GM18498 (cell line): ENCODE data around the gene MYO1D.
A peak's percentile ranks its signal among the peaks of the same experiment; 100 is the strongest.

Source experiments
- ATAC-seq: cut with Tn5 transposase; IDR thresholded peaks from one replicate; pipeline ENCODE4 v1.9.1; 2021; ENCODE audit warnings: mild to moderate bottlenecking, moderate library complexity; ENCODE audit not compliant: unreplicated experiment

The MYO1D gene

DNA sequence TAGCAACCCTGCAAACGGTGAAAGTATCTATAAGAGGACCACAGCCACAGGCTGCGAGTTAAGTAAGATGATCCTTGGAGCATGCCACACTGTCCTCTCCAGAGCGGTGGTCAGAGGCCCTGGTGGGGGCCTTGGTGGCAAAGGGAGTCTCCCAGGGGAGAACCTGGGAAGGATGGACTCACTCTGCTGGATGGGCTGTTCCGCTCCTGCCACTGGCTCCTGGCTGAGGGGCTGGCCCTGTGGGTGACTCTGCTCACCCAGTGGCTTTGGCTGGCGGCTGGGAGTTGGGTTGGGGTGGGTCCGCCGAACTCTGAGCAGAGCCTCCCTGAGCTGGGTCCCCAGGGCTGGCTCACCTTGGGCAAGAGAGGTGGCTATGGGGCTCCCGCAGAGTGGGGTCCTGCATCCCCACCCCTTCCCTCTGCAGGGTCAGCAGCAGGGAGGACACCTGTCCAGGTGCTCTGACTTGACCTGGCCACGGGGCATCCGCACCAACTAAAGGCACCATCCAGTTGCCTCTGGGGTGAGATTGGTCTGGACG is 382.9 kb downstream of the MYO1D start:
- no peak for ATAC-seq

DNA sequence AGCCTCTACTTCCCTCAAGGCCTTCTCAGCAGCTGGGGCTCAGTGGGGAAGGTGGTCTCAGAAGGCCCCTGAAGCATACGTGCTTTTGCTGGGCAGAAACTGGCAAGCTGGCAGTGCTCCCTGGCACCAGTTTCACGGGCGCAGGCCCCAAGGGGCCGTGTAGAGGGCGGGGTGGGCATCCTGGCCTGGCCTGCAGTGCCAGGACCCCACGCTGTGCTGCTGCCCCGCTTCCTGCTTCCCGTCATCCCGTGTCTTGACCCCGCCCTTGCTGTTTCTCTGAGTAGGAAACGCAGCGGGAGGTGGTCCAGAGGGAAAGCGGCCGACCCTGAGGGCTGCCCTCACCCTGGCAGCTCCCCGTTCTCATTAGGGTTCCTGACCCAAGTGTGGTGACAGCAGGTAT is 383.4 kb downstream of the MYO1D start:
- ATAC-seq = no peak

DNA sequence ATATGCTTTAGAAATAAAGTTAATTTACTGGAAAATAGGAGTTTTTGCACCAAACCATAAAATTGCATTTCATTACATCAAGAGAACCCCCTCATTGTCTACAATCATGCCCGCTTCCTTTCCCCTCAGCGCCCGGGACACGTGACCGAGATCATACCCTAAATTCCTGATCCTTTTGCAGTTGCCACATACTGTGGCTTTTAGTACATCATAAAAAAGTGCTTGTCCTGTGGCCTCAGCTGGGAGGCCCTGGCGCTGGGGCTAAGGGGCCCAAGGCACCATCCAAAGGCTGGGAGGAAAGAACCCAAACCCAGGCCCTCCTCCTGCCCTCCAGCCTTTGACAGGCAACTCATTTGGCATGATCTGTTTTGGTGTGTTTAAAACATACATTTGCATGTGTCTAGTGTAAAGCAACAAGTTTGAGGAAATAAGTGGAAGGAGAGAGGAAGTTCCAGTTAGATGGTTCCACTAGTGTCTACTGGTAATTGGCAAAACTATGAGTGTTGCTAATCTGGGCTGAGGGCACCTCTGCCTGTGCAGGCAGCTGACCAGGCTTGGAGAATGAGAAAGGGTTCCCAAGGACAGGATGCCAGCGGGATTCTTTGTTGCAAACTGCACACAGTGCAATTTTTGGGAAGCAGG is 384.2 kb downstream of the MYO1D start:
- no peak for ATAC-seq

DNA sequence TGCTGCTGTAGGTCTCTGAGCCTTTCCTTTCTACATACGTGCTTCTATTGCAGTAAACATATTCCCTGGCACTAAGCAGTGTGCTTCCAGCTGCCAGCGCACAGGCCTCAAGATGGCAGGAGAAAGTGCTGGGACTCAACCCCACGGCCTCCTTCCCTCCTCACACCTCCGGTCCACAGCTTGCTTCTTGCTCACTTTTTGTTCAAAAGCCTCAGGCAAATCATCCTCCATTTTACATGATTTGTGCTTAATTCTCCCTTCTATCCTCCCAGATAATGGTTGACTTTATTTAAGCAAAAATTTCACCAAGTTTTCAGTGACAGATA is 384.7 kb downstream of the MYO1D start:
- no peak for ATAC-seq

DNA sequence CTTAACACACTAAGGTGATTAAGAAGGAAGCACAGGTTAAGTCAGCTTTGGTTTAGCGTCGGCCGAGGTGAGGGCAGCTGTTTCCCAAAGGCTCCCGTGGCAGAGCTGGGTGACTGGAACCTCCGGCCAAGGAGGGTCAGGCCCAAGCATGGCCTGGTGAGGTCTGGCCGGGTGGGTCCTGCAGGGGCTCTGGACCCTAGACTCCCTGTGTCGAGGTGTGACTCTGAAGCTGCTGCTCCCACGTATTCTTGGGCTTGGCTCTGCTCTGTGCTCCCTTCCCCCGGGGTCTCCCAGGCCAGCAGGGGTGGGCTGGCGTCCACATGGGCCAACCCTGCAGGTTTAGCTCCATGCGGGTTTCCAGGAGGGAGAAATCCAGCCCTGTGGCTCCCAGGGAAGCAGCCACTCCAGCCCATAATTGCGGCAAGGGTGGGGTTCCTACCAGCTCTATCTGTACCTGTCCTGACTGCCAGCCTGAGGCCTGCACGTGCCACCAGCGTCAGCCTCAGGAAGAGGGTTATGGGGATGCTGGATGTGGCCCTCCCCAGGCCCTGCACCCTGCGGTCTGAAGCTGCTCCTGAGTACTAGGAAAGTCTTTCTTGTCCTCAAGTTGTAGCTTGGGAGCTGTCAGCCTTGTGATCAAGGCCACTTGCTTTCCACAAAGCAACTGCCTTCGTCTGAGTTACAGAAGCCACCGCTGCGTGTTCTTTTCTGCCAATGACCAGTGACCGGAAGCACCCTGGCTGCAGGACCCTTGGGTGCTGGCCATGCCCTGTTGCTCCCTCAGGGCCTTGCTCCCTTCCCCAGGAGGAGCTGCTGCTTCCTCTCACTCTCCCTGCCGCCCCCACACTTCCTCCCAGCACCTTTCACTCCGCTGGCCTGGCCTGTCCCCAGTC is 385.3 kb downstream of the MYO1D start:
- no peak for ATAC-seq

DNA sequence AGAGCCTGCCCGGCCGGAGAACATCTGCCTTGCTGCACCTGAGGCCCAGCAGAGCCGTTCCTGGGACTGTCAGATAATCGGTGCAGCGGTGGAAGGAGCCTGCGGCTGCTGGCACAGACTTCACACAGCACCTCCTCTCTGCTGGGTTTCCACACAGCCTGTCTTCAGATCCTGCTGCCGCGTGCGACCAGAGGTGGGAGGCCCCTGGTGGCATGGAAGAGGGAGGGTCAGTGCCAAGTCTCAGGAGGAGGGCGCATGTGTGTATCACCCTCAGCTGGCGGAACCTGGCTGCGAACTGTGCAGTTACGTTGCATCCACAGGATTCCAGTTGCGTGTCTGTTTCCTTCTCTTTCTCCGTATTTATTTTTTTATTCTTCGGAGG is 386.8 kb downstream of the MYO1D start:
- no peak for ATAC-seq

DNA sequence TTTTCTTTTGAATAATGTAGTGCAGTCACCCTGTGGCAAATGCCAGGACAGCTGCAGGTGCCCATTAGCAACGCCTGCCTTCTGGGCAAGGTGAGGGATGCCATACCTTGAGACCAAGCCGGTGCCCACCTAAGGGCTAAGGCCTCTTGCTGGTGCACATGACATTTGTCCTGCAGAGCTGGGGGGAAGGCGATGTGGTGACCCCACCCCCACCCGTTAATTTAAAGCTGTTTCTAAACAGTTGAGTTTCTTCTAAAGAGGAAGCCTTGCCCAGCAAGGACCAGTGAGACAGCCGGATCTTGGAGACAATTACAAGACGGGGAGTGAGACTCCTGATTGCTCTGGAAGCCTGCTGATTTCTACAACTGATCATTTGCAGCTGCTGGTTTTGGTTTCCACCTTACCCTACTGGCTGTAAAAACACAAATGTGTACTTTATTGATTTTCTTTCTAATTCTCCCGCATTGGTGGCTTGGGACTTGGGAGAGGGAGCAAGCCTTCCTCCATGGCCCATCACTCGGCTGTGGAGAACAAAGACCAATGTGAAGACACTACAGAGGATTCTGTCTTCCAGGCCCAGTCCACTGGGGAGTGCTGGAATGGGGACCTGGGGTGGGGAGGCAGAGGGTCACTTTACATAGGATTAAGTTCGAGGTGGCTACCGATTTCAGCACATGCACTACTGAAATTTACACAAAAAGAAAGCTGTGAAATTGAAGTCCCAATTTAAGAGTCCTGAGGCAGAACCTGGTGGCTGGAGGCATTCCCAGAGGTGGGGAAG is 387.4 kb downstream of the MYO1D start:
- no peak for ATAC-seq

DNA sequence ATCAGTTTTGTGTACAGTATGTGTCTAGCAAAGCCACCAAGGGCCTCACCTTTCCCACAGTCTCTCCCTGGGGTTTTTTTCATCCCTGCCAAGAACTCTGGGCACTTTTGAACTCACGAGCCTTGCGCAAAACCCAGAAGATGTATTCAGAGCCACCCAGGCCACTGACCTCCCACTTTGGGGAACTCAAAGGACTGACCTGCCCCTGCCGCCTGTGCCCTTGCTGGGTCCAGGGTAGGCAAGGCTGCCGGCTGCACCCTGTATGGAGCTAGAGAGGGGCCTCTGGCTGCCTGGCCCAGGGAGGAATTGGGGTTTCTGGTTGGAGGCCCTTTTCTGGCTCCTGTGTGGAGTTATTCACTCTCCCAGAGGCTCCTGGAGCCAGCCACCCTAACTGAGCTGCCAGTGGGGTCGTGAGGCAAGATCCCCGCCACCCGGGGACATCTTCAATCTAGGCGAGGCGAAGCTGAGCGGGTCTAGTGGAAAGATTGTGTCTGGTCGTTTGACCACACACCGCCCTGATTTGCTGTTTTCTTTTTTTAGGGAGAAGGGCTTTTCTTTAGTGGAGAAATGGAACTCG is 388.2 kb downstream of the MYO1D start:
- ATAC-seq = no peak

DNA sequence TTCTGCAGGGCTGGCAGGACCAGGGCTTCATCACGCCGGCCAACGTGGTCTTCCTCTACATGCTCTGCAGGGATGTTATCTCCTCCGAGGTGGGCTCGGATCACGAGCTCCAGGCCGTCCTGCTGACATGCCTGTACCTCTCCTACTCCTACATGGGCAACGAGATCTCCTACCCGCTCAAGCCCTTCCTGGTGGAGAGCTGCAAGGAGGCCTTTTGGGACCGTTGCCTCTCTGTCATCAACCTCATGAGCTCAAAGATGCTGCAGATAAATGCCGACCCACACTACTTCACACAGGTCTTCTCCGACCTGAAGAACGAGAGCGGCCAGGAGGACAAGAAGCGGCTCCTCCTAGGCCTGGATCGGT is 388.8 kb downstream of the MYO1D start:
- no peak for ATAC-seq

DNA sequence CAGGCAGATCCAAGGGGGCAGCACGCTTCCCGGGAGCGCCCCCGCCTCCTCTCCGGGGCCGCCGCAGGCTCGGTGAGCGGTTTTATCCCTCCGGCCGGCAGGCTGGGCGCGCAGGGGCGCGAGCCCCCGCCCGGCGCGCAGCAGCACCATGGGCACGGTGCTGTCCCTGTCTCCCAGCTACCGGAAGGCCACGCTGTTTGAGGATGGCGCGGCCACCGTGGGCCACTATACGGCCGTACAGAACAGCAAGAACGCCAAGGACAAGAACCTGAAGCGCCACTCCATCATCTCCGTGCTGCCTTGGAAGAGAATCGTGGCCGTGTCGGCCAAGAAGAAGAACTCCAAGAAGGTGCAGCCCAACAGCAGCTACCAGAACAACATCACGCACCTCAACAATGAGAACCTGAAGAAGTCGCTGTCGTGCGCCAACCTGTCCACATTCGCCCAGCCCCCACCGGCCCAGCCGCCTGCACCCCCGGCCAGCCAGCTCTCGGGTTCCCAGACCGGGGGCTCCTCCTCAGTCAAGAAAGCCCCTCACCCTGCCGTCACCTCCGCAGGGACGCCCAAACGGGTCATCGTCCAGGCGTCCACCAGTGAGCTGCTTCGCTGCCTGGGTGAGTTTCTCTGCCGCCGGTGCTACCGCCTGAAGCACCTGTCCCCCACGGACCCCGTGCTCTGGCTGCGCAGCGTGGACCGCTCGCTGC is 389.3 kb downstream of the MYO1D start:
- ATAC-seq = peak; percentile 15

DNA sequence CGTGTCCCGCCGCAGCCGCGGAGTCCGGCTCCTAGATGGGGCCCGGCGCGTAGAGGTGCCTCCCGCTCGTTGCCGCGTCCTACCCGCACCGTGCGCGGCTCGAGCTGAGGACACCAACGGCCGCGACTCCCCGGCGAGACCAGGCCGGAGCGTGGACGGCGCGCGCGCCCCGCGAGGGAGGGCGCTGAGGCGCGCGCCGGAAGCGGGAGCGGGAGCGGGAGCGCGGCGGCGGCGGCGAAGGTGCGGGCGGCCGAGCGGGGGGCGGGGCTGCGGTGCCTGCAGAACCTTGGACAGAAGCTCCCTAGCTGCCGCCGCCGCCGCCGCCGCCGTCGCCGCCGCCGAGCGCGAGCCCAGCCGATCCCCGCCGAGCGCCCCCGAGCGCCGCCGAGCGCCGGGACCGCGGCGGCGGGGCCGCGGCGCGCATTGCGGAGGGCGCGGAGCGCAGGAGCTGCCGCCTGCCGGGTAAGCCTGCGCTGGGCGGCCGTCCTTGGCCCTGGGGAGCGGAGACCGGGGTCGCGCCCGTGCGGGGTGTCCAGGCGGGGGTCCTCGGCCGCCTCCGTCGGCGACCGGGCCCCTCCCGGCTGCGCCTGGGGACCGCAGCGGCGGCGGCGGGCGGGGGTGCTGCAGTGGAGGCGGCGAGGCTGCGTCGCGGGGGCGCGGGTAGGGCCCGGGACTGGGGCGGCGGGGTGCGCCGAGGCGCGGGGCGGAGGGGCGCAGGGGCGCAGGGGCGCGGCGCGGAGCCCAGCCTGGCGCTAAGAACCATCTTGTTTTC is 390.0 kb downstream of the MYO1D start, which contains the start of gene CDK5R1:
Gene CDK5R1 (plus strand): TSS at position 293 of the 772 bp plus-strand sequence. CDS start 628 bp downstream, outside the sequence.
- ATAC-seq = peak; percentile 67

DNA sequence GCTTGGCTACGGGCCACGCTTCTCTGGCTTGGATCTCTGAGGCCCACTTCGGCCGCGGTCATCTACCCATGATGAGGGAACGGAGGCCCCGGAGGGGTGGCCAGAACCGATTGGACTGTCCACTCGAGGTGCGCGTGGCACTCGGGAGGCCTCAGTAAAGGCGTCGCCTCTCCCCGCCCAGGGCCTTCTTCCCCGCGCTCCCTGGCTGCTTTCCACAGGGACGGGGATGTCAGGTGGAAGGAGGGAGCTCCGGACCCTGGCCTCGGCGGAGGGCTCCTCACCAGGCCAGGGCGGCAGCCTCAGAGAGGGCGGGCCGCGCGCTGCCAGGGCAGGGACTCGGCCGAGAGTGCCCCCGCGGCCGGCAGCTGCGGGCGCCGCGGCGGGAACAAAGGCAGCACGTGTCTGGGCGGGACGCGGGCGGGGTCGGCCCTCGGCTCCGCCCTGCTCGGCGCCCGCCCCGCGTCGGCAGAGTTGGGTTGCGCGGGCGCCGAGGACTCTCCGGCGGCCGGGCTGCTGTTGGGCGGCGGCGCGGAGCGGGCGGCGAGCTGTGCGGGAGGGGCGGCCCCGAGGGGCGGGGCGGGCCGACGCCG is 390.7 kb downstream of the MYO1D start:
- ATAC-seq = peak; percentile 61

DNA sequence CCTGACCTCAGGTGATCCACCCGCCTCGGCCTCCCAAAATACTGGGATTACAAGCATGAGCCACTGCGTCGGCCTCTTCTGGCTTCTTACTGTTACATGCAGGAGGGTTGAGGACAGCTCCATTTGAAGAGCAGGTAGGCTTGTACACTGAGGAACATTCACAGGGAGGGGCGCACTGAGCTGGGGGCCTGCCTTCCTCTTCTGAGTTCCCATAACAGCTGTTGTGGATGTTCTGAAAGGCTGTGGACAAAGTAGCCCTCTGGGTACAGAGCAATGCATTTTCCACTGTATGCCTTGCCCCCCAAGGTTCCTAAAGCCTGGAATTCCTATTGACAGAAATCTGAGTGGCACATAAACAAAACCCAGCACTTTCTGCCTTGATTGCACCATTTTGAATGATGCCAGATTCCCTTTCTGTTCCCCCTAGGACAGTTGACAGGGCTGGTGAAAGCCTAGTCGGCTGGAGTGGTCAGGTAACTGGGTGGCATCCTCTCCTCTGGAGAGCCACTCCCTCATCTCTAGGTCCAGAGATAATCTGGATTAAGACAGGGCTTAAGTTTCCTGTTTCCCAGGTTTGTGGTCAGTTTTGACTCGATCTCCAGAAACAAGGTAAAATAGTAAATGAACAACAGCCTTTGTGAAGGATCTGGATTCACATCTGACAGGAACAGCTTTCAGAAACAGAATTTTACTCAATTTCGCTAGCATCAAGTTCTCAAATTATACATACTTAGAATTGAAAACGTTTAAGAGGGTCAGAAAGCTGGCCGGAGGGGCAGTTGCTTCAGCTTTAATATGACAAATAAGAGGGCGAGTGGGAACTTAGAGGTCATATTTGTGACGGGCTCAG is 391.4 kb downstream of the MYO1D start:
- ATAC-seq = no peak

DNA sequence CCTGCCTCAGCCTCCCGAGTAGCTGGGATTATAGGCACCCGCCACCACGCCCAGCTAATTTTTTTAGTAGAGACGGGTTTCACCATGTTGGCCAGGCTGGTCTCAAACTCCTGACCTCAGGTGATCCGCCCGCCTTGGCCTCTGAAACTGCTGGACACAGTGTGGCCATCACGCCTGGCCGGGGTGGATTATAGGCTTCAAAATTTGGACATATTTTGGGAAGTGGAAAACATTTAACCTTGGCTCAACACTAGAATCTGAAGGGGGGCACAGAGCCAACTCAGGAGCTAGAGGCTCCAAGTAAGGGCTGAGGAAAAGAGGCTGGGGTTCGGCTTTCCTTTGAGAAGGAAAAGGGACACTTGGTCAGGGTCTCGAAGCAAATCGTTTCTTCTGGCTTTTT is 392.3 kb downstream of the MYO1D start:
- ATAC-seq = no peak

DNA sequence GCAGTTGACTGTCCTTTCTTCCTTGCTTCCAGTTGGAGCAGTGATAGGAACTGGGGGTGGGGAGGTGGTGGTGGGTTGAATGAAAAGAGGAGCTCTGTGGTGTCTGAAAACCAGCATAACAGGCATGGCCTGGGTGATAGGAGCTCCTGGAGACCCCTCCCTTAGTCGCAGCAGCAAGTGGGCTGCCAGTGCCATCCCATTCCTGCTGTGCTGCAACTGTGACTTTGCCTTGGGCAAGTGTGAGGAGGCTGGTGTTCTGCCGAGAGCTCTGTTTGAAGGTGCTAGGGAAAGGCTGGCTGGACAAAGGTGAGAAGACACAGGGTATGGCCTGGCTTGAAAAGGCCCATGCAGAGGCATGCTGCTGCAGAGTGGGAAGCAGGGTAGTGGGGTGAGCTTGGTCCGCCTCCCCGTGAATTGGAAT is 392.9 kb downstream of the MYO1D start:
- ATAC-seq = no peak

DNA sequence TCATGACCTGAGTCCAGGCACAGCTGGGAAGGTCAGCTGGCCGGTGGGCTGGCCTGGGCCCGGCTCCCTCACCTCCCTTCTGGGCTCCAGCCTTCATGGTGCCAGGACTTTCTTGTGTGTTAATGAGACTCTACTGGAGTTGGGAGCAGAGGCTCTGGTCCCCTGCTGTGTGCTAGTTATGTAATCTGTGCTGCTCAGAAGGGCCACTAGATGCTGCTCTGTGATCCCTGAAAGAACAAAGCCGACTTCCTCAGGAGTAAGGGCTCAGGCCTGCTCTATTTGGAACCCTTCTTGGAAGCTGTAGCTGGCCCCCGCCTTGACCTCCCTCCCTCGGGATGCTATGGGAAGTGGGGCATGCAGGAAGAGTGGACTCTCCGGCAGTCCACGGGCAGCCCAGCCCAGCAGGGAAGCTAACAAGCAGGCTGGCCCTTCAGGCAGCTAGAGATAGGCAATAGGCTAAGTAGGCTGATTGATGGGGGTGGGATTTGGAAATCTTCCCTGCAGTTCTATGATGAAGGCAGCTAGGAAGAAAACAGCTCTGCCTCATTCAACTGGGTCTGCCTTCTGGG is 393.4 kb downstream of the MYO1D start:
- no peak for ATAC-seq

DNA sequence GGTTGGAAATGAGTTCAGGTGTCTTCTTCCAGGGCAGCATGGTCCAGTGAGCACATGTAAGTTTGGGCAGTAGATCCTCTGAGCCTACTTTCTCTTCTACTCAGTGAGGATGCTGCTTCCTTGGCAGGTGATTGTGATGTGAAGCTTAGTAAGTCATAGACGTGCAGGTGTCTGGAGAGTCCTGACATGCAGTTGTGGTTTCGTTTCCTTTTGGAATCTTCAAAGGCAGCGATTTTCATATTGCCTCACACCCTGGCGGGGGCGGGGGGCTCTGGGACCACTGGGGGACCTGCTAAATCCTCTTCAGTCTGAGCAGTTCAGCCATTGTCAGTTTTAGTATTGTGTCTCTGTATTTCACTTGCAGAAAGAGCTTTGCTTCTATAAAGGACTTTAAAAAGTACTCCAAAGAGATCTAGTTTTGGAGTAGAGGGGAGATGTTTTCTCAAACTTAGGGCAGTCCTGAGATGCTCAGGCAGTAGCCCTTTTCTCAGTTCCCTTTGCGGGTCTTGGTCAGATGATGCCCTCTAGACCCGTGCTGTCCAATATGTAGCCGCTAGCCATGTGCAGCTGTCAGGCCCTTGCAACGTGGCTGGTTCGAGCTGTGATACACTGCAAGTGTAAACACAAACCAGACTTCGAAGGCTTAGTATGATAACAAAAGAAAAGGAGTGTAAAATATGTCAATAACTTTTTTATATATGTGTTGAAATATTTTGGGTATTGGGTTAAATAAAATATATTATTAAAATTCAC is 394.2 kb downstream of the MYO1D start:
- no peak for ATAC-seq
